ENCODE measurements around the gene ZYX.
A peak's percentile ranks its signal among the peaks of the same experiment; 100 is the strongest.

The ZYX gene

DNA sequence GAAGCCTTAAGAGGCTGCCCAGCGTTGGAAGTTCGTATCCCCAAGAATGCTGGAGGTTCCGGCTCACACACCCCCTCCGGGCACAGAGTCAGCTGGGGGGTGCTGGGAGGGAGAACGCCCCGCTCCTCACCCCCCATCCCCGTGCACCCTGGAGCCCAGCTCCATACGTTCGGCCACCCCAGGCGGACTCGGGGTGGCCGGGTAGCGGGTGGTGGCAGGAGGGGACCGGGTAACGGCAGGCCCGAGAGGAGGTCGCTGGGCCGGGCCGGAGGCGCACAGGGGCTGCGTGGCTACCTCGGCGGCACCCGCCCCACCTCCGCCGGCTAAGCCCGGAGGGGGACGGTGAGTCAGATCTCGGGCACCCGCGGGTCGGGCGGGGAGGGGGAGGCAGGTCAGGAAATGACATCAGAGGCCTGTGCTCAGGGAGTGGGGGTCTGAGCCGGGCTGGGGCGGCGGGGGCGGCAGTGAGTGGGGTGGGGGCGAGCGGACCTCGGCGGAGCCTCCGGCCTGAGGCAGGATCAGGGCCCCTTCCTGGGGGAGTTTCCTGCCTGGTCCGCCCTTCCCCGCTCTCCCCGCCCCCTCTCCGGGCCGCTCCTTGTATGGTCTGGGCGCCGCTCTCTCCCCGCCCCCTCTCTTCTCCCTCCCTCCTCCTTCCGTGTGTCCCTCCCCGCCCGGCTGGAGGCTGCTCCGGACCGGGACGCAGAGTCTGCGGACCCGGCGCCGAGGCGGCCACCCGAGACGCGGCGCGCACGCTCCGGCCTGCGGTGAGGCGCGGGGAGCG, at the start of gene ZYX:
Gene ZYX (plus strand): TSS at position 700 of the 781 bp plus-strand sequence. CDS start 227 bp downstream, outside the sequence.
- DNase-seq = peak; percentile 87

- no peak for DNase-seq
These were observed 46.9 kb upstream of the ZYX start for GRCh38 chr7:143334244-143334643.

DNA sequence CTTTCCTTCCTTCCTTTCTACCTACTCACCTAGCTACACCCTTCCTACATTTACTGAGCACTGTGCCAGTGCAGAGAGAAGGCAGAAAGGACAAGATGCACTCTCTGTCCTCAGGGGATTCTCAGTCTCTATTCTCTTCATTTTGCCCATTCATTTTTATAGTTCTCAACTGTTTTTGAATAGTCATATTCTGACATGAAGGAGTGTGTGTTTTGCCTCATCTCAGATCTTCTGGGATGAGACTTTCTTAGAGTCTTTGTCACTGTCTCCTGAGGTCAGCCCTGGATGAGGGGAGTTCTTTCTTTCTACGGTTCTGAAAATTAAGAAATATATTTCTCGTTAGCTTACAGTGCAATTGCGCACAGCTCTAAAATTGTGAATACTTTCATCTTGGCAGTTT, 43.9 kb upstream of the ZYX start:
- no peak for DNase-seq

GRCh38 chr7:143341842-143342241, 39.3 kb upstream of the ZYX start:
- DNase-seq = no peak

- no peak for DNase-seq
These were observed 37.5 kb upstream of the ZYX start for GRCh38 chr7:143343596-143343995.

DNA sequence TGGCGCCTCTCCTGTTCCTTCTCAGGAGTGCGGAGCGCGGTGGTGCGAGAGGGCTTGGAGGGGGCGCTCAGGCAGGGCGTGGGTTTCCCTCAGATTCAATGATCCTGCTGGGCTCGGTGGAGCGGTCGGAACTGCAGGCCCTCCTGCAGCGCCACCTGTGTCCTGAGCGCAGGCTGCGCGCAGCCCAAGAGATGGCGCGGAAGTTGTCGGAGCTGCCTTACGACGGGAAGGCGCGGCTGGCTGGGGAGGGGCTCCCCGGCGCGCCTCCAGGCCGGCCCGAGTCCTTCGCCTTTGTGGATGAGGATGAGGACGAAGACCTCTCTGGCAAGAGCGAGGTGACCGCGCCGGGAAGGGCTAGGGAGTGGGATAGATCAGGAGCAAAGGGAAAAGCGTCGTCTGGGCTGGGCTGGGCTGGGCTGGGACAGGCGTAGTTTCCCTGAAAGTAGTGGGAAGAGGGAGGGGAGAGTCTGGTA, 35.7 kb upstream of the ZYX start:
- peak; percentile 73 for DNase-seq

- DNase-seq = no peak
These were observed 35.1 kb upstream of the ZYX start for GRCh38 chr7:143346018-143346417.

- DNase-seq = no peak
These were observed 33.2 kb upstream of the ZYX start for GRCh38 chr7:143347950-143348349.

DNA sequence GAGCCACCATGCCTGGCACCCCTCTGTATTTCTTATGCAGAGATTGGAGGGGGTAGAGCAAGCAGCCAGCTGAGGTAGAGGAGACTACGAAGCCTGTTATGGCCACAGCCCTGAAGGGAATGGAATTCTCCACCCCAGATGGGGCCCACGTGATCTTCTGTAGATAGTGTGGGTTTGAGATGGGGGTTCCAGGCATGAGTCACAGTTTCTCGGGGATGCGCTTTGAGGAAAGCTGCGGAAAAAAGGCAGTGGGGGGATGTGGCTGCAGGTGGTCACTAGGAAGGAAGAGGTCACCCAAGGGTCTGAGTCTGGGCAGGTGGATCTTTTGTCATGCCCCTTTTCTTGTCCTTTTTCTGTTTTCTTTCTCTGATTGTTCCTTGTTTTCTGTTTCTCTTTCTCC, 30.1 kb upstream of the ZYX start:
- DNase-seq = no peak

DNA sequence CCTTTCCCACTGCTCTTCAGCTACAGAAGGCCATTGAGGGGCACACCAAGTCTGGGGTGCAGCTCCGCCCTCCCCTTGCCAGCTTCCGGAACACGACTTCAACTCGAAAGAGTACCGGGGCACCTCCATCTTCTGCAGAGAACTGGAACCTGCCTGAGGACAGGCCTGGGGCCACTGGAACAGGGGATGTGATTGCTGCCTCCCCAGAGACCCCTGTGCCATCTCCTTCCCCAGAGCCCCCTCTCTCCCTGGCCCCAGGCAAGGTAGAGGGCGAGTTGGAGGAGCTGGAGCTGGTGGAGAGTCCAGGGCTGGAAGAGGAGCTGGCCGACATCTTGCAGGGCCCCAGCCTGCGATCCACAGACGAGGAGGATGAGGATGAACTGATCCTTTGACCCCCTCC, 29.6 kb upstream of the ZYX start:
- no peak for DNase-seq

DNA sequence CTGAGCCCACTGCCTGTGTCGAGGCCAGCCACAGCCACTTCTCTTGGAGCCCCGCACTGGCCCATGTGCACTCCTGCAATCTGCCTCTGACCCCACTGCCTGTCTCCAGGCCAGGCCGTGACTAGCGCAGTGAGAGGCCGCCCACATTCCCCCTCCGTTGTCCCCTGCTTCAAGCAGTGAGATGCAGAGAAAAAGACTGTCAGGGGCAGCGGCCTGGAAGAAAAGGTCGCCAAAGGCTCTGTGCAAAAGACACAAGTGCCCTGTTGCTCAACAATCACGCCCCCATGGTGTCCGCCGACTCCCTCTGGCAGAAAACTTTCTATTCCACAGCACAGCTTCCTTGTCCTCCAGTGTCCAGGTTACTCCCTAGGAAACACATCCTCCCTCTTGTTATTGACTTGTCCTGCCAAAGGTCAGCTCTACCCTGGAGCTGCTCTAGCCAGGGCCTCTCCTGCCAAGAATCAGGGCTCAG, 28.6 kb upstream of the ZYX start:
- no peak for DNase-seq

- DNase-seq = no peak
These were observed 26.8 kb upstream of the ZYX start for GRCh38 chr7:143354376-143354775.

GRCh38 chr7:143354965-143355364, 26.2 kb upstream of the ZYX start:
- no peak for DNase-seq

DNA sequence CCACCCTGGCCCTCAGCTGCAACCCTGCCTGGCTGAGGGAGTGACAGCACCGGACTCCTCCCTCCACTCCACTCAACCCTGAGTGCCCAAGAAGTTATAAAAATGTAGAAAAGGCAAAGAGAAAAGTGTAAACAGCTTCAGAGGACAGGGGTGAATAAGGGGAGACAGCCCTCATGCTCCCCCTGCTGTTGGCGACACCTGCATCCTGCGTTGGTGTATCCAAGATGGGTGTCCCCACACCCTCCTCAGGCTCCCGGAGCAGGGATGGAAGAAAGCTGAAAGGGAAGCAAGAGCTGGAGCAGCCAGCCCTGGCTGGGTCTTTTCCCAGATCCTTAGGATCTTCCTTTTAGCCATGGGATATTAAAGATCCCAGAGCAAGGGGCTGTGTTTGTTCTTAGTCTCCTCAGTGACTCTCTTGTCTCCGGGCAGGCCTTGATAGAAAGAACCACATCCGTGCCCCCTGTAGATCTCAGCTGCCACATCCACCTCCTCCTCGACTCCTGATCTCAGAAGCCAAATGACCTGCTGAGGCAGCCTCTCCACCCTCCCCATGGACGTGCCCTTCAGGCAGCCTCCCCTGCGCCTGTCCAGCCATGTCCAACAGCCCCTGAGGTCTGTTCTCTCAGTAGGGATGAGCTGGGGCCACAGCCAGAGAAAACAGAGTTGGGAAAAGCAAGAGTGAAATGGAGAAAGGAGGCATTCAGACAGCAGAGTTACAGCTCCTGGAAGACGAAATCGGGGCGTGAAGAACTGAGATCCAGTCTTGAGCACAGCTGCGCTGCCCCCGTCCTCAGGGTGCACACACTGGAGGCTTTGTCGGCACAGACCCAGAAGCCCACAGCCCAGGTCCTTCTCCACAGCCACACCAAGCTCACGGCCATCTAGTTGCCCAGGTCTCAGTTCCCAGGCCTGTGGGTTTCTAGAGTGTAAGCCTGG, 25.4 kb upstream of the ZYX start:
- DNase-seq = no peak

- no peak for DNase-seq
These were observed 24.6 kb upstream of the ZYX start for GRCh38 chr7:143356414-143357050.

DNA sequence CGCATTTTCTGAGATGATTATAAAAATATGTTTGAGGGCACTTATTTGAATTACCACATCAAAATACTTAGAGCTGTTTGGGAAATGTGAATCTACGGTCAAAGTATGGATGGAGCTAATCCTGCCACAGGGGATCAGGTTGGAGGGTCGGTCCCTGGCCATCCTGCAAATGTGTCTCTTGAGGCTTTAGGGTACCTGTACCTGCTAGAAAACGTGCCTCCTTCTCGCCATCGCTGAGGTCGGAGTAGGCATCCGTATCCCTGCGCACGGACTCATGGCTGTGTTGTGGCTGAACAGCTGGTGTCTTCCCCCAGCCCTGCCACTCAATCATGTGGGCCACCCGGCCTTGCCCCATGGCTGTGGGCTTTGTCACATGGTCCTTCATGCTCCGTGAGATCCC, 22.5 kb upstream of the ZYX start:
- DNase-seq = no peak

GRCh38 chr7:143359771-143360353, 21.3 kb upstream of the ZYX start:
- DNase-seq = no peak

DNA sequence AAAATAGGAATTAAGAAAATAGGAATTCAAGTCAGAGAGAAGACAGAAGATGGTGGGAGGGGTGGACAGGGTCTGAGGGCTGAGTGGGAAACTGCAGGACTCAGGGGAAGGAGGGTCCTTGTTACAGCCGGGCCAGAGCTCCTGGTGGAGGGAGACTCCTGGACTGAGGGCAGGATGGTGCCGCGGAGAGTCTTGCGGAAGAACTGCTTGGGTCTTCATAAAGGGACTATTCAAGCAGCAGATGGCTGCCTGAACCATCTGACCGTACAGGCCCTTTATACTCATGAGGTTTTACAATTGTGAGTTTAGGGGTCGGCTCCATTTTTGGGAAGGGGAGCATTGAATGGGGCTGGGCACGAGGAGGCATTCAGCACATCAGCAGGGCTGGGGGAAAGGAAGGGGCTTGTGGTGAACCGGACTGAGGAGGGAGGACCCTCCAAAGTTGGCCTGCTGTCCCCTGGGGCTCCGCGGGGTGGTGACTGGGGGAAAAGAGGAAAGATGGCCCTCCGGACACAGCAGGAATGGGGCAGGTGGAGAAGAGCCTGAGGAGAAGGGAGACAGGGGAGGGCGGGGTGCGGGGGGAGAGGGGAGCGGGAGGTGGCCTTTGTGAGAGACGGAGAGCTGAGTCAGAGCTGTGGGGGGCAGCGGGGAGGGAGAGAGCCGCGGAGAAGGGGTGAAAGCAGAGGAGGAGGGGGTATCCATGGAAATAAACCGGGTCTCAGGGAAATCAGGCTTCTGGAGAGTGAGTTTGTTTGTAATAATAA, 20.2 kb upstream of the ZYX start:
- no peak for DNase-seq

- no peak for DNase-seq
These were observed 19.5 kb upstream of the ZYX start for GRCh38 chr7:143361552-143362130.

DNA sequence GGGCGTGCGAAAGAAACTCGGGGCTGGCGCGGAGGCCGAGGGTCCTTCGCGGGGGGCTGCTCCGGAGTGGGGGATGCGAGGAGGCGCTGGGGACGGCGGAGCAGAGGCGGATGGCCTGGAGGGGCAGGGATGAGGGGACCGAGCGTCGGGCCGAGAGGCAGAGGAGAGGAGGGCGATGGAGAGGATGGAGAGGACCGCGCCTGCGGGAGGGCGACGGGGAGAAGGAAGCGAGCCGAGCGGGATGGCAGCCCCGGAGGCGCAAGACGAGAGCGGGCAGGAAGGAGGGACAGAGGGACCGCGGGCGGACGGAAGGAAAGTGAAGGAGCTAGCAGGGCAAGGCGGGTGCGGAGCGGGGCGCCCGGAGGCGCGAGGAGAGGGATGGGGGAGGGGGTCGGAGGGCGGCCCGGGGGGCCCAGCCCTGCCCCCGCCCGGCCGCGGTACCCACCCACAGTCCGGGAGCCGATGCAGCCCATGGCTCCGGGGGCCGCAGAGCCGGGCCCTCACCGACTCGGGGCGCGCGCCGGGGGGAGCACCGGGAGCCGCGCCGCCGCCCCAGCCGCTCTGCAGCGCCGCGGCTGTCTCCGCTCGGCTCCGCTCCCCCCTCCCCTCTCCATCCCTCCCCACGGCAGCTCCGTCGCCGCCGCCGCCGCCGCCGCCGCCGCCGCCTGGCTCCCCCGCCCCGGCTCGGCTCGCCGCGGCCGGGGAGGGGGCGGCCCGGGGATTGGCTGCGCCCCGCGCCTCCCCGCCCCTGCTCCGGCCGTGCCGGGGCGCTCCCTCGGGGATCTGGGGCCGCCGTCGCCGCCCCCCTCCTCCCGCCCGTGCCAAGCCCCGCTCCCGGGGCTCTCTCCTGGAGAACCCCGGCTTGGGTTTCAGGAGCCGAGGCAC, 18.8 kb upstream of the ZYX start, which contains the start of gene FAM131B:
Gene FAM131B (minus strand): TSS at position 583 of the 885 bp plus-strand sequence. CDS start 110 bp downstream, at position 473.
- DNase-seq = no peak
